HG02571 (cell line): ENCODE measurements around the gene NOS3.
"Not testable (repeated sequence)": the region's sequence is repeated elsewhere in the genome, so short reads cannot be mapped to it uniquely, and the experiment has no call there.

Experiments
- ATAC-seq: cut with Tn5 transposase; IDR thresholded peaks from one replicate; pipeline ENCODE4 v1.9.1; 2021; ENCODE audit warnings: mild to moderate bottlenecking, moderate library complexity; ENCODE audit not compliant: unreplicated experiment

NOS3 gene

GRCh38 chr7:150997817-150998216, 7.0 kb downstream of the NOS3 start:
- no peak for ATAC-seq

GRCh38 chr7:150998341-150998740, 7.5 kb downstream of the NOS3 start:
- no peak for ATAC-seq

GRCh38 chr7:150999001-150999400, 8.2 kb downstream of the NOS3 start:
- no peak for ATAC-seq

- ATAC-seq, result no peak
These were observed 8.8 kb downstream of the NOS3 start for GRCh38 chr7:150999497-151000230.

GRCh38 chr7:151000897-151001495, 10.2 kb downstream of the NOS3 start:
- no peak for ATAC-seq

- no peak for ATAC-seq
These were observed 10.7 kb downstream of the NOS3 start for GRCh38 chr7:151001546-151001945.

- no peak for ATAC-seq
These were observed 12.8 kb downstream of the NOS3 start for GRCh38 chr7:151003572-151003971.

- no peak for ATAC-seq
These were observed 14.7 kb downstream of the NOS3 start for GRCh38 chr7:151005566-151005965.

GRCh38 chr7:151006590-151007300, 15.9 kb downstream of the NOS3 start:
- ATAC-seq, result no peak

GRCh38 chr7:151007469-151007898, 16.7 kb downstream of the NOS3 start:
- ATAC-seq, result no peak

GRCh38 chr7:151008143-151008510, 17.3 kb downstream of the NOS3 start:
- no peak for ATAC-seq

- peak; percentile 46 for ATAC-seq
These were observed 17.9 kb downstream of the NOS3 start for GRCh38 chr7:151008511-151009323.

GRCh38 chr7:151009327-151010036, 18.7 kb downstream of the NOS3 start:
- ATAC-seq, result no peak

- ATAC-seq, result no peak
These were observed 19.2 kb downstream of the NOS3 start for GRCh38 chr7:151010037-151010306.

- ATAC-seq, result no peak
These were observed 19.7 kb downstream of the NOS3 start for GRCh38 chr7:151010307-151011096.

GRCh38 chr7:151011097-151011409, 20.2 kb downstream of the NOS3 start:
- ATAC-seq, result no peak

- ATAC-seq, result not testable (repeated sequence)
These were observed 20.8 kb downstream of the NOS3 start for GRCh38 chr7:151011616-151012015.

GRCh38 chr7:151012031-151012692, 21.3 kb downstream of the NOS3 start:
- ATAC-seq, result no peak

- ATAC-seq, result no peak
These were observed 22.1 kb downstream of the NOS3 start for GRCh38 chr7:151012911-151013347.

GRCh38 chr7:151013356-151013732, 22.5 kb downstream of the NOS3 start:
- ATAC-seq, result no peak
